Myometrial cell (primary cell): ENCODE measurements around the gene YJEFN3. TPM values are rescaled to one million over a fixed set of nuclear protein-coding genes. Genes with fewer than 3 reads are reported as not detected.

Source experiments
- total RNA-seq: library from RNA; depleted of rRNA; stranded (reverse); fragments of >200 nt; gene quantifications from 2 replicates; pipeline ENCODE4 v1.2.3, GENCODE V29; 2015

Gene YJEFN3, protein sequence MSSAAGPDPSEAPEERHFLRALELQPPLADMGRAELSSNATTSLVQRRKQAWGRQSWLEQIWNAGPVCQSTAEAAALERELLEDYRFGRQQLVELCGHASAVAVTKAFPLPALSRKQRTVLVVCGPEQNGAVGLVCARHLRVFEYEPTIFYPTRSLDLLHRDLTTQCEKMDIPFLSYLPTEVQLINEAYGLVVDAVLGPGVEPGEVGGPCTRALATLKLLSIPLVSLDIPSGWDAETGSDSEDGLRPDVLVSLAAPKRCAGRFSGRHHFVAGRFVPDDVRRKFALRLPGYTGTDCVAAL
- 0.58 and 3.2 TPM in 2 replicates for total RNA-seq

DNA sequence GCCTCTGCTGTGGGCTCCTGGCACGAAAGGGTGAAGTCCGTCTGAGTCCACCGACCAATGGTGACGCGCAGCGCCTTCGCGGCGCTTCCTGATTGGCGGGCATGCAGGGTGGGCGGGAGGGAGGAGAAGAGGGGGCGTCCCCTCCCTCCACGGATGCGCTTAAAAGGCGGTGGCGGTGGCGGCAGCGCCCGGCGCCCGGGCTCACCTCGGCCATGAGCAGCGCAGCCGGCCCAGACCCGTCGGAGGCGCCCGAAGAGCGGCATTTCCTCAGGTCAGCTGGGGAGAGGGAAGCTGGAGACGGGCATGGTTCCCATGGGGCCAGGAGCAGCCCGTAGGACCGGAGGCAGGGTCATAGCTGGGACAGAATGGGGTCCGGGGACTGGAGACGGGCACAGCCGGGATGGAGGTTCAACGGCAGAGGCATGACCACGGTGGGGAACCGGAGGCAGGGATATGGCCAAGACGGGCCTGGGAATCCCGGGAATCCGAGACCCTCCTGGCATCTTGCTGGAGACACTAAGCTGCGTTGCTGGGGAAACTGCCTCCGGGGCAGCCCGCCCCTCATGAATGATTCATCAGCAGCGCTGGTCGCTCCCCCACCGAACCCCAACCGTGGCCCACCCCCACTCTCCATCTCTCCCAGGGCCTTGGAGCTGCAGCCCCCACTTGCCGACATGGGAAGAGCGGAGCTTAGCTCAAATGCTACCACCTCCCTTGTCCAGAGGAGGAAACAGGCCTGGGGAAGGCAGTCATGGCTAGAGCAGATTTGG, at the start of gene YJEFN3:
YJEFN3 (plus strand) TSS at position 191 of the 770 bp plus-strand sequence; CDS start at position 213, 22 bp downstream.

DNA sequence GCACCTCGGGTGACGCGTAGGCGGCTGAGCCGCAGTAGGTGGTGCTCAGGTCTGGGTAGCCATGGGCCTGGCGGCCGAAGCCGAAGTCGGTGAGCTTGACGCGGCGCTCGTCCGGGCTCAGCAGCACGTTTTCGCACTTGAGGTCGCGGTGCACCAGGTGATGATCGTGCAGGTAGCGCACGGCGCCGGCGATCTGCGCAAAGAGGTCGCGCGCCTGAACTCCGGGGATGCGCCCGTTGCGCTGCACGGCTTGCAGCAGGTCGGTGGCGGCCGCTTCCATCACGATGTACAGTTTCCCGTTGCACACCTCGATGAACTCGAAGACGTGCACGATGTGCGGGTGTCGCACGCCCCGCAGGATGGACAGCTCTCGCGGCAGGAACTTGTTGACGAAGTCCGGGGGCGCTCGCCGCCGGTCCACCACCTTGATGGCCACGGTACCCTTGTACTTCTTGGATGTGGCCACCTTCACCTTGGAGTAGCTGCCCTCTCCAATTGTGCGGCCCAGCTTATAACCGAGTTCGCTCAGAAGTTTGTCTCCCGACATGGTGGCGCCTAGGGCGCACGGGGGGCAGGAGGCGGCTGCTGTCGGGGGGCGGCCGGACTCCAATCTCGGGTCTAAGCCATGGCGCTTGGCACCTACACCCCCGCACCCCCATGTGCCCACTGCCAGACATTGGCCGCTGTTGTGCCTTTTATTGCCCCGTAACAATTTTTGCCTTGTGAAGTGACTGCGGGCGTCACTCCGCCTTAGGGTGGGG, 13.7 kb upstream of the YJEFN3 start, which contains the start of gene TSSK6:
TSSK6 (minus strand) TSS at position 668 of the 761 bp plus-strand sequence; CDS start at position 547, 121 bp downstream.

DNA sequence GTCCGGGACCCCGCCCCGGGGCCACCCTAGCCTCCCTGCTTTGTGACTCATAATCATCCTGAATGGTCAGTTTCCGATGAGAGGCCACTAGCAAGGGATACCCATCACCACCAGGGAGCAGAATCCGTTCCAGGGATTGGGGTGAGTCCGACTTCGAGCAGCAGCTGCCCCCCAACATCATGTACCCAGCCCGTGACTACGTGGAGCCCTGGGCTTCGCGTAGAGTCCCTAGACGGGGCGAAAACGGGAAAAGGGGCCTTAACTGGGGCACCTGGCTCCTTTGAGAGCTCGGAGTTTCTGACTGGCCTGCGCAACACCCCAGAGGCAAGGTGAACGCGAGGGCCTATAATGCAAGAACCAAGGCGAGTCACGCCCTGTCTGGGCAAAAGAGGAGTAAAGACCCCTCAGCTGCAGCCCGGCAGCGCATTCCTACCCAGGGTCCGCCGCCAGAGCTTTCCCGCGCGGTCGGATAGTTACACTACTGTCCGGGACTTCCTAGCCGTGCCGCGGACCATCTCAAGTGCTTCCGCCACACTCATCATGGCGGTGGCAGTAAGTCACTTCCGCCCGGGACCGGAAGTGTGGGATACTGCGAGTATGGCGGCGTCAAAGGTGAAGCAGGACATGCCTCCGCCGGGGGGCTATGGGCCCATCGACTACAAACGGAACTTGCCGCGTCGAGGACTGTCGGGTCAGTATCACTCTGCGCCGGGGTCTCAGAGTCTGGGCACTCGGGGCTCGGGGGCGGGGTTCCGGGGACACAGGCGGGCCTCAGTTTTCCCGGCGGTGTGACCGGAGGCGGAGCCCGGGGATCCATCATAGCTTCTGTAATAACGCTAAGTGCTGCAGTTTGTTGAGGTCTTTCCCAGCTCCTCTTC, 12.8 kb upstream of the YJEFN3 start, which contains the start of gene NDUFA13:
NDUFA13 (plus strand) TSS at position 584 of the 878 bp plus-strand sequence; CDS start at position 598, 14 bp downstream.

DNA sequence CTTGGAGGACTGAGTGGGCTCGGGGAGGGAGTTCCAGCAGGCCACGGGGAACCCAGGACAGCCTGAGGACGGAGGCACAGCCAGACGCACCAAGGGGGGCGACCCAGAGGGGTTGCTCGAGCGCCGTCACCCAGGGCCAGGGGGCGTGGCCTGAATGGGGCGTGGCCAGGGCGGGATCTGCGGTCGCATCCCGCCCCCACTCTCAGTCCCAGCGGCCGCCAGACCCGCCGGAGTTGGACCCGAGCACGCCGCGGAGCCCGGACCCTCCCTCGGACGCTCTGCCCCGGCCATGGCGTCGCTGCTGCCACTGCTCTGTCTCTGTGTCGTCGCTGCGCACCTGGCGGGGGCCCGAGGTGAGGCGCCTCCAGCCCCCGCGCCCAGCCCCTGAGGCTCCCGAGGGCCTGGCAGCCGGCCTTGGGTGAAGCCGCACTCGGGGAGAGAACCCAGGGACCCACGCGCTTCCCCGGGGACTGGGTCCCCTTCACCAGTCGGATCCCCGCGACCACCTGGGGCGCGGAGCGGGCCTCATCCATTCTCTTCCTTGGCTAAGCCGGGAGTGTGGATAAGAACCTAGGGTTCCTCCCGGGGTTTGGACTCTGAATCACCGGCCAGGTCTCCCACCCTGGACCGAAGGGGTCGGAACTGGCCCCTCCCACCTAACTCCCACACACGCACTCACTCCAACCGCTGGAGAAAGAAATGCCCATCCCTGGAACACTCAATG, 9.5 kb downstream of the YJEFN3 start, which contains the start of gene CILP2:
CILP2 (plus strand) TSS at position 205 of the 724 bp plus-strand sequence; CDS start at position 290, 85 bp downstream.

Other genes starting within 250 kb of the YJEFN3 start
- 28.3 and 37.7 TPM in 2 replicates for gene SUGP1, start 208.4 kb upstream of the YJEFN3 start, total RNA-seq
- gene MAU2, start 208.1 kb upstream of the YJEFN3 start, total RNA-seq: 17.9 and 18.5 TPM in 2 replicates
- gene GATAD2A, start 123.2 kb upstream of the YJEFN3 start, total RNA-seq: 47.9 and 51.9 TPM in 2 replicates
- 0.35 and 0.86 TPM in 2 replicates for gene TSSK6, start 13.4 kb upstream of the YJEFN3 start, total RNA-seq
- 17.5 and 174 TPM in 2 replicates for gene NDUFA13, start 12.7 kb upstream of the YJEFN3 start, total RNA-seq
- gene CILP2, start 9.4 kb downstream of the YJEFN3 start, total RNA-seq: 0.89 and 2.0 TPM in 2 replicates
- 1.4 TPM in 1 of 2 replicates, not detected in the other for gene PBX4, start 89.8 kb downstream of the YJEFN3 start, total RNA-seq
- 2.3 and 2.7 TPM in 2 replicates for gene LPAR2, start 99.3 kb downstream of the YJEFN3 start, total RNA-seq
- 25.7 and 46.7 TPM in 2 replicates for gene GMIP, start 114.7 kb downstream of the YJEFN3 start, total RNA-seq
- gene ATP13A1, start 134.8 kb downstream of the YJEFN3 start, total RNA-seq: 41.8 and 124 TPM in 2 replicates
- gene ZNF101, start 139.9 kb downstream of the YJEFN3 start, total RNA-seq: 2.8 and 3.2 TPM in 2 replicates
- gene ZNF14, start 204.2 kb downstream of the YJEFN3 start, total RNA-seq: 3.4 and 4.0 TPM in 2 replicates